ENCODE results near the gene JCHAIN.

JCHAIN gene

GRCh38 chr4:70640192-70640591, 26.1 kb downstream of the JCHAIN start:
- DNase-seq (ENCODE audit: low read depth, low spot score) = no peak

DNA sequence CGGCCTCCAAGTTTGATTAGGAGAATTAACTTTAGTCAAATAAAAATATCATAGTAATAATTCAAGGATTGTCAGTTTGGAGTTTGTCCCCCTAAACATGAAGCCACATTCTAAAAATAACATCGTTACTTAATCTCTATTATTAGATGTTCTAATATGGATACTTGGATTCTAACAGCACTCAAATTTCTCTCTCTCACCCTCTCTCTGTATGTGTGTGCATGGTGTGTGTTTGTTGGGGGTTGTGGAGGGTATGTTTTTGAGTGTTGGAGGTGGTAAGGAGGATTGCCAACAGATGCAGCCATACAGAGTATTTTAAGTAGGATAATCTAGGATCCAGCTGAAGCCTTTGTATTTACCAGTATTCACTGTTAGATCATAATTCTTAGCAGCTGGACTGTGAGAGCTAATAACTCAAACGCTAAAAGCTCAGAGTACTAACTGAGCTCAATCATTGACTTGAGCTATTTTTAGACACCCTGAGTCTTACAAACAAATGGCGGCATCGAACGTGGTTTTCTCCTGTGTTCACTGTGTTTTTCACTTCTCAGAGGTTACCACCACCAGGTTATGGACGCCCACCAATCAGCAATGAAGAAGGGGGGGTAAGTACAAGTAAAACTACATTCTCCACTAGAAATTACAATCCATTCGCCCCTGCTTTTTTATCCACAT, 28.9 kb downstream of the JCHAIN start:
- DNase-seq (ENCODE audit: low read depth, low spot score) = no peak

DNA sequence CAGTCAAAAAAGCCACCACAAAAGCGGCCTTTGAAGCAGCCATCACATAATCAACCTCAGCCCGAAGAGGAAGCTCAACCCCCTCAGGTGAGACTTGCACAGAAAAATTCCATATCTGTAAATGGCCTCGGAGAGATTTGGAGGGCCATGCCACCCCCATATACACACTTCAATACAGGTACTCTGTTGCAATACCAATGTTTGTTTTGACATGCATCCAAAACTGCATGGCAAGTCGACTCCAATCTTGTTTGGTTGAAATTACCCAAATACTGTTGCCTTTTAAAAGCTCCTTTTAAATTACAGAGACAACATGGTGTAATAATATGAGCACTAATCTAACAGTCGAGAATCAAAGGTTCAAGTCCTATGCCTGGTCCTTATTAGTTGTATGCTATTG, 31.8 kb downstream of the JCHAIN start:
- no peak for DNase-seq (ENCODE audit: low read depth, low spot score)

DNA sequence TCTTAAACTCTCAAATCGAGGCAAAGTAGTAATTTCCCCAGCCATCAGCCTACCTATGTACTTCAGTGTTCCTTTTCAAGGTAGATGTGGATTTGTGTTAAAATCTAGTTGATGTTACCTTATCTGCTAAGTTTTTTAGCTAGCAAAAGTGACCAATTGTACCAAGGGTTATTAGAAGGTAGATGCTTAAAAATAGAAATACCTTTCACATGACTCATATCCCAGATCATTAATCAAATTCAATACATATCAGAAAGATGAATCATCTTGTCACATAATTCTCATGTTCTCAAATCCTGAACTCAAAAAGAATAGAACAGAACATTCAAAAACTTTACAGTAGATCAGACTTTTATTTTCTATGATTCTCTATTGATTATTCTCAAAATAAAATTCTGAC, 34.3 kb downstream of the JCHAIN start:
- no peak for DNase-seq (ENCODE audit: low read depth, low spot score)

GRCh38 chr4:70630162-70630561, 36.1 kb downstream of the JCHAIN start:
- no peak for DNase-seq (ENCODE audit: low read depth, low spot score)

- no peak for DNase-seq (ENCODE audit: low read depth, low spot score)
These were observed 36.7 kb downstream of the JCHAIN start for GRCh38 chr4:70629469-70630090.

GRCh38 chr4:70628444-70628843, 37.9 kb downstream of the JCHAIN start, which contains the start of gene ENAM:
Gene ENAM (plus strand): TSS chr4:70628744. CDS start chr4:70629501, 757 bp downstream.
- DNase-seq (ENCODE audit: low read depth, low spot score) = no peak

- no peak for DNase-seq (ENCODE audit: low read depth, low spot score)
These were observed 38.7 kb downstream of the JCHAIN start for GRCh38 chr4:70627620-70628019.

DNA sequence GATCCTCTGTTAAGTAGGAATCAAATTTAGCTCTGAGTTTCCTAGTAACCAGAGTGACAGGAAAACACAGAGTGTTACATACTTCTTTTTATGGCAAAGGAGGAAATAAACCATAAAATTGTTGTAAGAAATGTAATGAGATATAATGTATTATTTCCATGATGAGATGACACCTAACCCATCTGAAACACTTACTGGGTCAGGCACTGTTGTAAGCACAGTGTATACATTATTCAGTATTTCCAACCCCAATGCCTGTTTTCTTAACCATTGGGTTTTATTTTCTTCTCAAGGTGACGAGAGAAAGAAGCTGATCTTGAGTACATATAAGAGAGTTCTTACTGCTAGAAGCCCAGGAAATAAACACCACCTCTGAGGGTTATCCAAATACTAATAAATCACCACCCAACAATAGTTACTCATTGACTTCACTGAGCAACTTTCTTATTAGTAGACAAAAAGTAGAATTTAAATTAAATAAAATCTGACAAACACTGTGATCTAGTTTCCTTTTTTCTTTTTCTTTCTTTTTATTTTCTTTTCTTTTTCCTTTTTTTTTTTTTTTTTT, 42.0 kb downstream of the JCHAIN start:
- no peak for DNase-seq (ENCODE audit: low read depth, low spot score)

GRCh38 chr4:70623323-70623722, 43.0 kb downstream of the JCHAIN start:
- no peak for DNase-seq (ENCODE audit: low read depth, low spot score)

GRCh38 chr4:70619778-70620177, 46.5 kb downstream of the JCHAIN start:
- DNase-seq (ENCODE audit: low read depth, low spot score) = no peak

DNA sequence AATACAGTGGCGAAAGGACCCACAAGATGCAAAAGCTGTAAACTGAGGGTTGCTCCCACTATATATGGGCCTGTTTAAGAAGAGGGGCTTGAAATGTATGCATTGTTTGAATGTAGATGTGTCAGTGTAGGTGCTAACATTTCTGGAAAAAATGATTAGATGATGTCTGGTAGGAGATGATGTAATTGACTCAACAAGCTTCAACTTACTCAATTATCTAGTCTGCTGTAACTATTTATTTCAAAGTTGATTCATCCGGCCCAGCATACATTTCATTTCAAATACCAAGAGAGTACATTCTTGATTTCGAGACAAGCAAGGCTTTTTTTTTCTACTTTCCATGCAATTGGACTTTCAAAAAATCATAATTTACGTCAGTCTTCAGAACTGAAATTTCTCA, 47.0 kb downstream of the JCHAIN start:
- DNase-seq (ENCODE audit: low read depth, low spot score) = no peak

- DNase-seq (ENCODE audit: low read depth, low spot score) = no peak
These were observed 52.1 kb downstream of the JCHAIN start for GRCh38 chr4:70614184-70614555.

DNA sequence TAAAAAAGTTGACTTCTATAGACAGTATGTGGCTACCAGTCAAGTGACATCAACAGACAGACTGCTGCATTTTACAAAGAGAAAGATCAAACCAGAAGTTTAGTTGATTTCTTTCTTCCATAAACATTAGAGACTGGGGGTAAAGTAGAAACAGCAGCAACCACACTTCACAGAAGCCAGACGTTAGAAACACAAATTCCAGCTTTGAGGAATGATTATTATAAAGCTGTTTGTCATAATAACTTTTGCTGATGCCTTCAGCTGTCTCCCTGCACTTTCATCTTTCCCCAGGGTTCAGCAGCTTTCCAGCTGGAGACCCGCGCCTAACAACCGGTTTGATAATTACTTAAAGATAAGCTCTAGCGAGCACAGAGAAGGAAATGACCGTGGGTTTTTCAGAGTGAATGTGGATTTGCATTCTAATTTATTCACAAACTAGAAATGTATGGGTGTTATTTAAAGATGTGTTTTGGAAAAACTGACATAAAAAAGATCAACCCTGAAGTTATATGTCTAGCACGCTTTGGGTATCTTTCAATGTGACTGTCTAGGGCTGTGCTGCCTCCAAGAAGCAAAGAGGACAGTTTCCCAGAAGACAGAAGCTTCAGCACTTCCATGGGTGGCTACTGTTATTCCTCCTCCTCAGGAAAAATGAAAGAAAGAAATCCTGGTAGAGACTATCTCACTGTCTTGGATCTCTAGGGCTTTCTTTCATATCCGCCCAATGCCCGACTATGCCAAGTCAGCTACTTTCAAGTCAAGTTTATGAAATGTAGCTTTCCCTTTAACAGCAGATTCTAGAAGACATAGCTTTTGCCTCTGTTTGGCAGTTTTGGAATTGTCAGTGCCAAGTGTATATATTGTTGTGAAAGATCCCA, 52.8 kb downstream of the JCHAIN start:
- DNase-seq (ENCODE audit: low read depth, low spot score) = no peak

- DNase-seq (ENCODE audit: low read depth, low spot score) = no peak
These were observed 58.0 kb downstream of the JCHAIN start for GRCh38 chr4:70608324-70608723.

DNA sequence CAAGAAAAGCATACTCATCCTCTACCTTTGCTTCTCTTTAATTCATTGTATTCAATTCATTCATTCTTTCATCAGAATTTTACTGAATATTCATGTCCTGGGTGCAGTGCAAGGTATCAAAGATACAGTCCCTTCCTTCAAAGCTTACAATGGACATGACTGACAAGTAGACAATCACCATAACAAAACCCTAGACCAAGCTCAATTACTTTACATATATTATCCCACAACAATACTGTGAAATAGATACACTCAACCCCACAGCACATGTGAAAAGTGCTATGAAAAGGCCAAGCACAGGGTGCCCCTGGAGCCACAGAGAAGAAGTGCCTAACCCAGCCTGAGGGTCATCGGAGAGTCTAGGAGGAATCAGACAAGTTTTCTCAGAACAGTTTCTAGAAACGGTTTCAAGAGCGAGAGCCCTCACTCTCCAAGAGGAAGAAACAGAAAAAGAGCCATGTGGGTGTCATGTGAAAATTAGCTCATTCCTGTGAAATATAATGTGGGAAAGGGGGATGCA, 58.9 kb downstream of the JCHAIN start:
- no peak for DNase-seq (ENCODE audit: low read depth, low spot score)

DNA sequence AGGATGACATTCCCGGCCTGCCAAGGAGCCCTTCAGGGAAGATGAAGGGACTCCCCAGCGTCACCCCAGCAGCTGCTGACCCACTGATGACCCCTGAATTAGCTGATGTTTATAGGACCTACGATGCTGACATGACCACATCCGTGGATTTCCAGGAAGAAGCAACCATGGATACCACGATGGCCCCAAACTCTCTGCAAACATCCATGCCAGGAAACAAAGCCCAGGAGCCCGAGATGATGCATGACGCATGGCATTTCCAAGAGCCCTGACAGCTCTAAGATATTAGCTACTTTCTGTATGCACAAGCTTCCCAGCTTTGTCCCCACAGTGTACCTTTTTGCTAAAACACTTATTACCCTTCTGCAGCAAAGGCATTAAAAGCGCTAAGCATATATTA, 59.8 kb downstream of the JCHAIN start:
- DNase-seq (ENCODE audit: low read depth, low spot score) = no peak

Measured in activated naive CD8-positive, alpha-beta T cell treated with anti-CD3 and anti-CD28 coated beads, Interleukin-2, amount 50 U/mL, for 16 hours (primary cell).